H1 (cell line): ENCODE data around the gene ZNF292.

Experiments used
- BCL11A ChIP-seq, 2 experiments: IDR thresholded peaks; one replicate each; pipeline ENCODE4 v1.6.1; 2011; ENCODE audit warnings: low read depth in 2 of 2, low read length in 2 of 2, mild to moderate bottlenecking in 2 of 2
- EP300 ChIP-seq, 2 experiments: IDR thresholded peaks; 1 replicate in 1 of 2; 2 replicates in 1 of 2; pipeline ENCODE4 v1.6.1; 2011 to 2012; ENCODE audit warnings: low read depth in 2 of 2, low read length in 2 of 2, mild to moderate bottlenecking in 2 of 2, borderline replicate concordance in 1 of 2, inconsistent platforms in 1 of 2, moderate library complexity in 1 of 2
- GABPA ChIP-seq: IDR thresholded peaks from 2 replicates; pipeline ENCODE4 v1.6.1; 2011; ENCODE audit warnings: mild to moderate bottlenecking, low read length, moderate library complexity, borderline replicate concordance; ENCODE audit not compliant: insufficient read depth
- HDAC6 ChIP-seq: IDR thresholded peaks from one replicate; pipeline ENCODE4 v1.7.1; 2012; ENCODE audit warnings: low read depth, mild to moderate bottlenecking, inconsistent platforms, low read length, moderate library complexity
- KDM1A ChIP-seq: fragments of 200-600, 300-600 bp; sonication (generic); IDR thresholded peaks from 2 replicates; pipeline ENCODE4 v1.7.1; 2016; ENCODE audit warnings: mild to moderate bottlenecking, low read length, borderline replicate concordance
- POLR2A ChIP-seq, 2 experiments: IDR thresholded peaks; 1 replicate in 1 of 2; 2 replicates in 1 of 2; pipeline ENCODE4 v1.6.1; 2011; ENCODE audit warnings: low read depth in 2 of 2, low read length in 2 of 2, mild to moderate bottlenecking in 2 of 2; ENCODE audit errors: control extremely low read depth in 1 of 2
- POLR2AphosphoS5 ChIP-seq: IDR thresholded peaks from 2 replicates; pipeline ENCODE4 v1.6.1; 2011; ENCODE audit warnings: low read depth, low read length
- SIN3A ChIP-seq, 2 experiments: IDR thresholded peaks in 1 of 2; conservative IDR thresholded peaks in 1 of 2; 2 replicates each; pipeline ENCODE4 v1.6.1; 2011 to 2012; ENCODE audit warnings: low read length in 2 of 2, improper control_type of control experiment in 1 of 2, low read depth in 1 of 2, mild to moderate bottlenecking in 1 of 2
- SP2 ChIP-seq: IDR thresholded peaks from 2 replicates; pipeline ENCODE4 v1.6.1; 2012; ENCODE audit warnings: mild to moderate bottlenecking, low read length, inconsistent platforms
- TAF1 ChIP-seq: IDR thresholded peaks from 2 replicates; pipeline ENCODE4 v1.6.1; 2011; ENCODE audit warnings: mild to moderate bottlenecking, low read depth, low read length
- YY1 ChIP-seq: IDR thresholded peaks from 2 replicates; pipeline ENCODE4 v1.6.1; 2011; ENCODE audit warnings: low read depth, mild to moderate bottlenecking, low read length
- TF ChIP-seq, protein P1 (sequence below), 3 experiments: IDR thresholded peaks; 1 replicate in 2 of 3; 2 replicates in 1 of 3; pipeline versions ENCODE4 v1.5.1 to v1.6.1; 2011; ENCODE audit warnings: low read length in 3 of 3, mild to moderate bottlenecking in 3 of 3, inconsistent platforms in 2 of 3, low read depth in 1 of 3, moderate library complexity in 1 of 3; ENCODE audit not compliant: insufficient read depth in 1 of 3; ENCODE audit errors: control extremely low read depth in 1 of 3
- TF ChIP-seq, protein P2 (sequence below): IDR thresholded peaks from 2 replicates; pipeline ENCODE4 v1.6.1; 2012; ENCODE audit warnings: inconsistent platforms

DNA sequence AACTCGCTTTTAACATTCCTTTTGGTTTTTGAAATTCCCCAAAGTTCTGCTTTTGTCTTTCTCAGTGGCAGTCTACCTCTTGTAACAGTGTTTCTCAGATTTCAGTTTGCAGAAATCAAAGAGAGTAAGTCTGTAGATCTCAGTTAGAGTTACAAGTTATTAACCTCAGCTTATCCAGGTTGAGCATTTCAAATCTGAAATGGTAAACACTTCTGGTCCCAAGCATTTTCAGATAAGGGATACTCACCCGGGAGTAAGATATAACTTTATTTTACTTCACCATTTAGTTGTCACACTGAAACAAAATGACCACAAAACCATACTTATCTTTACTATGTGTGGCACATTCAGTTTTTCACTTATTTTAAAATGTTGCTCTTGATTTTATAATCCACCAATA lies 9.8 kb downstream of the ZNF292 start:
- TF ChIP-seq, protein P1, sequence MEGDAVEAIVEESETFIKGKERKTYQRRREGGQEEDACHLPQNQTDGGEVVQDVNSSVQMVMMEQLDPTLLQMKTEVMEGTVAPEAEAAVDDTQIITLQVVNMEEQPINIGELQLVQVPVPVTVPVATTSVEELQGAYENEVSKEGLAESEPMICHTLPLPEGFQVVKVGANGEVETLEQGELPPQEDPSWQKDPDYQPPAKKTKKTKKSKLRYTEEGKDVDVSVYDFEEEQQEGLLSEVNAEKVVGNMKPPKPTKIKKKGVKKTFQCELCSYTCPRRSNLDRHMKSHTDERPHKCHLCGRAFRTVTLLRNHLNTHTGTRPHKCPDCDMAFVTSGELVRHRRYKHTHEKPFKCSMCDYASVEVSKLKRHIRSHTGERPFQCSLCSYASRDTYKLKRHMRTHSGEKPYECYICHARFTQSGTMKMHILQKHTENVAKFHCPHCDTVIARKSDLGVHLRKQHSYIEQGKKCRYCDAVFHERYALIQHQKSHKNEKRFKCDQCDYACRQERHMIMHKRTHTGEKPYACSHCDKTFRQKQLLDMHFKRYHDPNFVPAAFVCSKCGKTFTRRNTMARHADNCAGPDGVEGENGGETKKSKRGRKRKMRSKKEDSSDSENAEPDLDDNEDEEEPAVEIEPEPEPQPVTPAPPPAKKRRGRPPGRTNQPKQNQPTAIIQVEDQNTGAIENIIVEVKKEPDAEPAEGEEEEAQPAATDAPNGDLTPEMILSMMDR (IDR thresholded peaks at IDR 0.05; ENCODE audit: control extremely low read depth in 1 of 3, insufficient read depth in 1 of 3, low read depth in 1 of 3, low read length in 3 of 3), result no peak
- TF ChIP-seq GABPA, result no peak
- TF ChIP-seq SIN3A (conservative IDR thresholded peaks at IDR 0.05 in 1 of 2, IDR thresholded peaks at IDR 0.05 in 1 of 2; ENCODE audit: low read depth in 1 of 2, low read length in 2 of 2), result no peak
- no peak for TF ChIP-seq YY1
- no peak for TF ChIP-seq POLR2A (IDR thresholded peaks at IDR 0.05; ENCODE audit: control extremely low read depth in 1 of 2, low read depth in 2 of 2, low read length in 2 of 2)
- TF ChIP-seq, protein P2, sequence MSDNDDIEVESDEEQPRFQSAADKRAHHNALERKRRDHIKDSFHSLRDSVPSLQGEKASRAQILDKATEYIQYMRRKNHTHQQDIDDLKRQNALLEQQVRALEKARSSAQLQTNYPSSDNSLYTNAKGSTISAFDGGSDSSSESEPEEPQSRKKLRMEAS, result no peak
- no peak for TF ChIP-seq HDAC6
- TF ChIP-seq EP300 (IDR thresholded peaks at IDR 0.05; ENCODE audit: borderline replicate concordance in 1 of 2, low read depth in 2 of 2, low read length in 2 of 2), result no peak
- no peak for TF ChIP-seq POLR2AphosphoS5
- TF ChIP-seq SP2, result no peak
- no peak for TF ChIP-seq KDM1A
- no peak for TF ChIP-seq BCL11A (IDR thresholded peaks at IDR 0.05; ENCODE audit: low read depth in 2 of 2, low read length in 2 of 2)
- no peak for TF ChIP-seq TAF1
